Thyroid gland (tissue), 4 donors: ENCODE data around the gene NCKAP5. TPM values are rescaled to one million over a fixed set of nuclear protein-coding genes. Genes with fewer than 3 reads are reported as not detected.

Experiments
- DNase-seq, 2 donors: peaks; one replicate each; pipeline ENCODE4 v3.0.0-alpha.2; 2019
- H3K27ac ChIP-seq, 3 donors: fragments of 200-600 bp; sonication (generic); 1 replicate in 2 of 3; 2 replicates in 1 of 3; pipeline ENCODE4 v1.5.1; 2016 to 2019; ENCODE audit warnings: mild to moderate bottlenecking in 1 of 3, moderate library complexity in 1 of 3
- H3K27me3 ChIP-seq: fragments of 200-600 bp; sonication (generic); one replicate; pipeline ENCODE4 v1.5.1; 2019
- H3K36me3 ChIP-seq, 2 donors: fragments of 200-600 bp; sonication (generic); one replicate each; pipeline ENCODE4 v1.5.1; 2016 to 2019
- H3K4me1 ChIP-seq, 2 donors: fragments of 200-600 bp; sonication (generic); one replicate each; pipeline ENCODE4 v1.5.1; 2017 to 2019
- H3K4me3 ChIP-seq, 3 donors: fragments of 200-600 bp; sonication (generic); replicated peaks in 1 of 3; 1 replicate in 2 of 3; 2 replicates in 1 of 3; pipeline ENCODE4 v1.5.1; 2016; ENCODE audit warnings: mild to moderate bottlenecking in 1 of 3
- H3K9me3 ChIP-seq: fragments of 200-600 bp; sonication (generic); one replicate; pipeline ENCODE4 v1.5.1; 2017
- CTCF ChIP-seq, 6 experiments: fragments of 200-600 bp in 3 of 6; fragments of 450-650 bp in 3 of 6; sonication (generic) in 3 of 6; IDR thresholded peaks; one replicate each; pipeline ENCODE4 v1.5.1; 2016 to 2019; ENCODE audit warnings: antibody characterized with exemption in 6 of 6, mild to moderate bottlenecking in 2 of 6, inconsistent platforms in 1 of 6, moderate library complexity in 1 of 6
- POLR2A ChIP-seq, 2 donors: fragments of 450-650 bp; IDR thresholded peaks; one replicate each; pipeline ENCODE4 v1.6.1; 2017; ENCODE audit warnings: antibody characterized with exemption in 2 of 2, mild to moderate bottlenecking in 2 of 2, moderate library complexity in 1 of 2
- WGBS, 2 donors: methylation state at CpG; one replicate each; pipeline ENCODE4 v1.1.5; 2017; 5-methylcytosine and 5-hydroxymethylcytosine counted together
- intact Hi-C: fragments of 100-400 bp; cut with DNase I; formaldehyde crosslinking; loops from one replicate; pipeline ENCODE4 v1.15.1; 2023
- total RNA-seq, 4 donors: library from RNA; depleted of rRNA; stranded (reverse); fragments of >200 nt; gene quantifications; one replicate each; pipeline ENCODE4 v1.2.3, GENCODE V29; 2016

The NCKAP5 gene
- total RNA-seq, 4 donors from 2014 or later = 0.45 to 1.2 (median 0.76) TPM

DNA sequence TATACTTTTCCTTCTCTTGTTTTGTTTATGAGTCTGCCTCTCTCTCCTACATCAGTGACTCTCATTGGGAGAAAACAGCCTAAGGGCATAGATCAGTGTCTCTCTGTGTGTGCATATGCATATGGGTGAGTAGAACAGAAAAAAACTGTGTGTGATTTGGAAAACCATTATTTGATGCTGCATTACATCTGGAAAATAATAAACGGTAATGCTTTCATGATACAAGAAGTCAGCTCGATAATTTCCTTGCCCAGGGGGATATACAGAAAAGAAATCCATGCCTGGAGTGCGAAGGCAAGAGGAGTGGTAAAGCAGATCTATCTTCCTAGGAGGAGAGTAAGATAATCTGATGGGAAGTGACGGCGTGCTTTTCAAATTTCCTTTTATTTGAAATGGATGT, 676.8 kb downstream of the NCKAP5 start:
- TF ChIP-seq CTCF (IDR thresholded peaks at IDR 0.05) = no peak
- TF ChIP-seq POLR2A (IDR thresholded peaks at IDR 0.05) = no peak
- DNase-seq = no peak
- intact Hi-C loops = no loop called here
- H3K4me1 ChIP-seq = no peaks in the 10 kb centered on the region
- H3K4me3 ChIP-seq = no peak overlapping the region
- no peak overlapping the region for H3K27ac ChIP-seq
- no peaks in the 10 kb centered on the region for H3K9me3 ChIP-seq
- 89 to 93% methylated on average over 5 of the region's 5 CpGs for WGBS, 2 donors
- no peaks in the 10 kb centered on the region for H3K27me3 ChIP-seq
- no peaks in the 10 kb centered on the region for H3K36me3 ChIP-seq

- no peaks in the 10 kb centered on the region for H3K4me1 ChIP-seq
- no peaks in the 10 kb centered on the region for H3K9me3 ChIP-seq
- 63 to 66% methylated on average over 2 of the region's 2 CpGs for WGBS, 2 donors
- TF ChIP-seq POLR2A (IDR thresholded peaks at IDR 0.05) (no peak), CTCF (IDR thresholded peaks at IDR 0.05) (no peak)
- no peaks in the 10 kb centered on the region for H3K27me3 ChIP-seq
- H3K36me3 ChIP-seq = no peaks in the 10 kb centered on the region
- H3K4me3 ChIP-seq = no peak overlapping the region
- no peak for DNase-seq
- intact Hi-C loops = no loop called here
- H3K27ac ChIP-seq = no peak overlapping the region
Observed at GRCh38 chr2:132886574-132886973, 681.7 kb downstream of the NCKAP5 start.

DNA sequence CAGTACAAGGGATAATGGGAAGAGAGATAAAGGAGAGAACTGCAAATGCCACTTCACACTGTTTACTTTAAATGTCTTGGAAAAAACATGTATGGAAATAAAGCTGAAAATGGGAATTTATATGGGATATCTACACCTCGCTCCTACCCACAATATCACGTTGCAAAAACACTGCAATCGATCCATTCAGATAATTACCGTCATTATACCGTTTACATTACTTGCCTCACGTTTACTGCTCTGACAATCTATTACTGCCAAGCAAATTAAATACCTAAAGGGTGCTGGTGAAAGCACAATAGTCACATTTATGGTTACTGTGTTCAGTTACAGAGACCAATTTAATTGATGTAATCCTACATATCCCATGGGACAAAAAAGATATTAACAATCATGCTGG, 683.6 kb downstream of the NCKAP5 start:
- intact Hi-C loops = no loop called here
- H3K36me3 ChIP-seq = no peaks in the 10 kb centered on the region
- H3K4me1 ChIP-seq = no peaks in the 10 kb centered on the region
- no peak overlapping the region for H3K27ac ChIP-seq
- H3K4me3 ChIP-seq = no peak overlapping the region
- TF ChIP-seq POLR2A (IDR thresholded peaks at IDR 0.05) = no peak
- TF ChIP-seq CTCF (IDR thresholded peaks at IDR 0.05) = no peak
- 79 to 81% methylated on average over 6 of the region's 6 CpGs for WGBS, 2 donors
- H3K27me3 ChIP-seq = no peaks in the 10 kb centered on the region
- H3K9me3 ChIP-seq = no peaks in the 10 kb centered on the region
- no peak for DNase-seq

DNA sequence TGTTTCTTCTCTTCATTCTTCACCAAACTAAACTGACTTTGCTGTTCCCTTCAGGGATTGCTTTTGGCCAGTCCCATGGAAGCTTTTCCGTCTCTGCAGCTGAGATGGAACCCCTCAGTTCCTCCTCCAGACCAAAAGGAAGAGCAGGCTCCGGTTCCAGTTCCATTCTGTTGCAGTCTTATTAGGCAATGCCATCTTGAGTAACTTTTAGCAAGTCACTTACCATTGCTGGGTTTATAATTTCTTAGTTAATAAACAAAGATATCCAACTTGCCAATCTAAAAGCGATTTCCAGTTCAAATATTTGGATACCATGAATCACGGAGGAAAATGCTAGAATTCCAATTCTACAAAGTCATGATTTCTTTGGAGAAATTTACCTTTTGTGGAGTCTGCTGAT, 684.0 kb downstream of the NCKAP5 start:
- Histone ChIP-seq H3K4me1 (no peaks in the 10 kb centered on the region), H3K4me3 (no peak overlapping the region), H3K27me3 (no peaks in the 10 kb centered on the region), H3K27ac (no peak overlapping the region), H3K9me3 (no peaks in the 10 kb centered on the region), H3K36me3 (no peaks in the 10 kb centered on the region)
- DNase-seq = no peak
- intact Hi-C loops = no loop called here
- WGBS, 2 donors = 84 to 87% methylated on average over 4 of the region's 4 CpGs
- TF ChIP-seq POLR2A (IDR thresholded peaks at IDR 0.05) (no peak), CTCF (IDR thresholded peaks at IDR 0.05) (no peak)

- Histone ChIP-seq H3K36me3 (no peaks in the 10 kb centered on the region), H3K9me3 (no peaks in the 10 kb centered on the region), H3K4me1 (no peaks in the 10 kb centered on the region), H3K27me3 (no peaks in the 10 kb centered on the region), H3K4me3 (no peak overlapping the region), H3K27ac (no peak overlapping the region)
- no peak for DNase-seq
- intact Hi-C loops = no loop called here
- 74 to 81% methylated on average over 5 of the region's 5 CpGs for WGBS, 2 donors
- no peak for TF ChIP-seq CTCF (IDR thresholded peaks at IDR 0.05)
- TF ChIP-seq POLR2A (IDR thresholded peaks at IDR 0.05) = no peak
Observed at GRCh38 chr2:132883430-132883829, 684.8 kb downstream of the NCKAP5 start.
